Naive thymus-derived CD4-positive, alpha-beta T cell (primary cell): ENCODE data around the gene UPK3A. TPM values are rescaled to one million over a fixed set of nuclear protein-coding genes. Genes with fewer than 3 reads are reported as not detected.
A peak's percentile ranks its signal among the peaks of the same experiment; 100 is the strongest.

Experiments used
- ATAC-seq: fragments of 150-1000 bp; cut with Tn5 transposase; 2 replicates; pipeline ENCODE4 v1.10.0; 2021; ENCODE audit warnings: mild to moderate bottlenecking, moderate library complexity
- CTCF ChIA-PET: fragments of 350-600 bp; sonication (Branson Sonifier 250); formaldehyde crosslinking; loops from one replicate; lab custom pipeline; 2021; ENCODE audit warnings: antibody characterized with exemption; lab: Charles Lee
- POLR2A ChIA-PET: fragments of 350-600 bp; sonication (Branson Sonifier 250); formaldehyde crosslinking; loops from one replicate; lab custom pipeline; 2021; ENCODE audit warnings: antibody characterized with exemption, inconsistent platforms; lab: Charles Lee
- DNase-seq, 9 donors: peaks; one replicate each; pipeline versions ENCODE4 v3.0.0 to v3.0.0-alpha.2; 2020 to 2022; ENCODE audit warnings: mixed read lengths in 1 of 9
- H3K27ac ChIP-seq: one replicate; pipeline ENCODE4 v1.7.0; 2013; ENCODE audit warnings: mild to moderate bottlenecking, low read depth, low read length, moderate library complexity
- H3K27me3 ChIP-seq, 2 donors: one replicate each; pipeline ENCODE4 v1.7.0; 2013; ENCODE audit warnings: low read length in 2 of 2, mild to moderate bottlenecking in 2 of 2, moderate library complexity in 2 of 2; ENCODE audit not compliant: control insufficient read depth in 2 of 2, insufficient read depth in 2 of 2
- H3K36me3 ChIP-seq, 3 experiments: 1 replicate in 2 of 3; 2 replicates in 1 of 3; pipeline ENCODE4 v1.7.0; 2013; ENCODE audit warnings: low read length in 3 of 3, mild to moderate bottlenecking in 3 of 3, moderate library complexity in 1 of 3; ENCODE audit not compliant: insufficient read depth in 3 of 3, control insufficient read depth in 2 of 3
- H3K4me1 ChIP-seq, 2 donors: one replicate each; pipeline ENCODE4 v1.7.0; 2013; ENCODE audit warnings: low read length in 2 of 2, mild to moderate bottlenecking in 2 of 2, moderate library complexity in 1 of 2; ENCODE audit not compliant: control insufficient read depth in 2 of 2, insufficient read depth in 2 of 2
- H3K4me3 ChIP-seq: 2 replicates; pipeline ENCODE4 v1.7.0; 2013; ENCODE audit warnings: mild to moderate bottlenecking, low read length
- H3K9me3 ChIP-seq, 3 experiments: 1 replicate in 2 of 3; 2 replicates in 1 of 3; pipeline ENCODE4 v1.7.0; 2013; ENCODE audit warnings: low read length in 3 of 3; ENCODE audit not compliant: control insufficient read depth in 2 of 3
- H3K27ac Mint-ChIP-seq, 9 donors: one replicate each; pipeline ENCODE4 v1.8.0; 2020 to 2022; ENCODE audit warnings: mixed read lengths in 9 of 9, mild to moderate bottlenecking in 8 of 9, moderate library complexity in 5 of 9, inconsistent platforms in 2 of 9
- H3K27me3 Mint-ChIP-seq, 5 donors: one replicate each; pipeline ENCODE4 v1.8.0; 2021 to 2022; ENCODE audit warnings: mixed read lengths in 5 of 5, mild to moderate bottlenecking in 1 of 5
- H3K36me3 Mint-ChIP-seq, 5 donors: one replicate each; pipeline ENCODE4 v1.8.0; 2020 to 2022; ENCODE audit warnings: mixed read lengths in 5 of 5, mild to moderate bottlenecking in 3 of 5, inconsistent platforms in 1 of 5
- H3K4me1 Mint-ChIP-seq, 7 donors: one replicate each; pipeline ENCODE4 v1.8.0; 2020 to 2022; ENCODE audit warnings: mixed read lengths in 7 of 7, mild to moderate bottlenecking in 3 of 7, inconsistent platforms in 1 of 7
- H3K4me3 Mint-ChIP-seq, 10 donors: one replicate each; pipeline ENCODE4 v1.8.0; 2020 to 2022; ENCODE audit warnings: mild to moderate bottlenecking in 10 of 10, mixed read lengths in 10 of 10, moderate library complexity in 6 of 10, inconsistent platforms in 2 of 10
- H3K9me3 Mint-ChIP-seq, 11 donors: one replicate each; pipeline ENCODE4 v1.8.0; 2020 to 2022; ENCODE audit warnings: mixed read lengths in 11 of 11, mild to moderate bottlenecking in 4 of 11, inconsistent platforms in 1 of 11, moderate library complexity in 1 of 11
- intact Hi-C, 2 donors: fragments of 100-400 bp; cut with micrococcal nuclease; formaldehyde crosslinking; loops; one replicate each; pipeline ENCODE4 v1.15.1; 2023
- polyA plus RNA-seq, 2 donors: library from polyadenylated mRNA; unstranded; fragments of 300-500 nt; fragmentation: Illumina TruSeq; gene quantifications; one replicate each; pipeline ENCODE4 v1.2.3, GENCODE V29; 2021
- total RNA-seq, 6 experiments: library from RNA in 5 of 6; stranded (reverse) in 5 of 6; gene quantifications; 1 replicate in 5 of 6; 2 replicates in 1 of 6; pipeline ENCODE4 v1.2.3 and lab custom pipeline; 2021 to 2026

Gene UPK3A
- total and polyA plus RNA-seq, 7 experiments from 2014 or later: 0.25 to 0.61 TPM; not detected in 5

- Mint-ChIP-seq H3K36me3 (no peaks in the 10 kb centered on the region), H3K27me3 (no peaks in the 10 kb centered on the region), H3K4me1 (peaks cover 12 to 43% (median 25%) of the 10 kb centered on the region in 7 donors), H3K9me3 (no peaks in the 10 kb centered on the region), H3K27ac (peak overlapping the region; percentile 80 to 97 (median 92)), H3K4me3 (peak overlapping the region; percentile 47 to 82 (median 66))
- H3K27me3 ChIP-seq: no peaks in the 10 kb centered on the region
- POLR2A ChIA-PET: interaction anchor here (0.6 to 7.7 kb wide), 7 partner anchors 12 to 124 kb away, joined by 3 to 73 read pairs (median 5); partner anchors contain the start of gene FAM118A
- DNase-seq (peak in 7 of 9 donors; percentile 49 to 77 (median 71)), ATAC-seq (peak; percentile 92)
- H3K36me3 ChIP-seq: no peaks in the 10 kb centered on the region
- peaks cover 9 to 20% of the 10 kb centered on the region in 2 donors for H3K4me1 ChIP-seq
- peak overlapping the region; percentile 3 for H3K4me3 ChIP-seq
- no peaks in the 10 kb centered on the region for H3K9me3 ChIP-seq
- CTCF ChIA-PET: interaction anchor here (0.9 to 1.4 kb wide), 3 partner anchors 12 to 24 kb away, joined by 4 to 5 read pairs (median 5); no protein-coding TSS in a partner anchor
- peak overlapping the region; percentile 72 for H3K27ac ChIP-seq
- intact Hi-C loops: loop anchor here in 1 of 2 donors (1.0 kb wide), 2 partner anchors 13 to 22 kb away; partner anchors contain the start of gene FAM118A
Observed at GRCh38 chr22:45296628-45297297, 12.0 kb downstream of the UPK3A start.

GRCh38 chr22:45298934-45299505 lies 14.3 kb downstream of the UPK3A start:
- no peaks in the 10 kb centered on the region for H3K9me3 Mint-ChIP-seq
- POLR2A ChIA-PET: interaction anchor here (1.5 to 7.7 kb wide), 2 partner anchors 10 to 19 kb away, joined by 6 to 73 read pairs; partner anchors contain the start of gene FAM118A
- ATAC-seq: no peak
- intact Hi-C loops: no loop called here
- H3K27me3 Mint-ChIP-seq: no peaks in the 10 kb centered on the region
- peak overlapping the region in 8 of 9 donors; percentile 19 to 84 (median 77) for H3K27ac Mint-ChIP-seq
- Histone ChIP-seq H3K4me3 (no peak overlapping the region), H3K4me1 (peaks cover 9 to 20% of the 10 kb centered on the region in 2 donors), H3K36me3 (no peaks in the 10 kb centered on the region), H3K9me3 (no peaks in the 10 kb centered on the region), H3K27ac (no peak overlapping the region), H3K27me3 (no peaks in the 10 kb centered on the region)
- H3K36me3 Mint-ChIP-seq: no peaks in the 10 kb centered on the region
- H3K4me1 Mint-ChIP-seq: peaks cover 12 to 43% (median 25%) of the 10 kb centered on the region in 7 donors
- DNase-seq: no peak
- CTCF ChIA-PET: no interaction called here
- H3K4me3 Mint-ChIP-seq: no peak overlapping the region

GRCh38 chr22:45302751-45303150 lies 18.0 kb downstream of the UPK3A start:
- no peaks in the 10 kb centered on the region for H3K27me3 ChIP-seq
- DNase-seq (no peak), ATAC-seq (no peak)
- Mint-ChIP-seq H3K27me3 (no peaks in the 10 kb centered on the region), H3K9me3 (no peaks in the 10 kb centered on the region), H3K4me1 (peaks cover 0 to 16% (median 7%) of the 10 kb centered on the region in 7 donors), H3K36me3 (no peaks in the 10 kb centered on the region), H3K4me3 (no peak overlapping the region), H3K27ac (peak overlapping the region in 1 of 9 donors; percentile 28)
- no peaks in the 10 kb centered on the region for H3K4me1 ChIP-seq
- H3K4me3 ChIP-seq: no peak overlapping the region
- ChIA-PET CTCF (no interaction called here), POLR2A (interaction anchor here (0.5 kb wide), 1 partner anchor 1470 kb away, joined by 3 read pairs; no protein-coding TSS in a partner anchor)
- intact Hi-C loops: no loop called here
- H3K36me3 ChIP-seq: no peaks in the 10 kb centered on the region
- H3K27ac ChIP-seq: no peak overlapping the region
- no peaks in the 10 kb centered on the region for H3K9me3 ChIP-seq

DNA sequence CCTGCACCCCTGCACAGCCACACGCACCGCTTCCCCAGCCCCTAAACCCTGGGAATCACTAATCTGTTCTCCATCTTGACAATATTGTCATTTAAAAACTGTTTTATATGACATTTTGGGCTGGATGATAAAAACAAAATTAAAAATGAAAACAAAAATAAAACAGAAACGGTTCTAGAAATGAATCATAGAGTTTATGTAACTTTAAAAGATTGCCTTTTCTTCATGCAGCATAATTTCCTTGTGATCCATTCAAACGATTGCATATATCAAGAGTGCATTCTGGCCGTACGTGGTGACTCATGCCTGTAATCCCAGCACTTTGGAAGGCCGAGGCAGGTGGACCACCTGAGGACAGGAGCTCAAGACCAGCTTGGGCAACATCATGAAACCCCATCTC lies 18.4 kb downstream of the UPK3A start:
- H3K27me3 Mint-ChIP-seq: no peaks in the 10 kb centered on the region

GRCh38 chr22:45304971-45305370 lies 20.2 kb downstream of the UPK3A start:
- peaks cover 8 to 11% of the 10 kb centered on the region in 2 donors for H3K4me1 ChIP-seq
- H3K4me3 ChIP-seq: no peak overlapping the region
- peaks cover 0 to under 1% (median 0%) of the 10 kb centered on the region in 3 experiments for H3K36me3 ChIP-seq
- intact Hi-C loops: no loop called here
- ATAC-seq (no peak), DNase-seq (no peak)
- H3K9me3 ChIP-seq: no peaks in the 10 kb centered on the region
- no peaks in the 10 kb centered on the region for H3K27me3 Mint-ChIP-seq
- ChIA-PET CTCF (no interaction called here), POLR2A (interaction anchor here (8.9 kb wide), 1 partner anchor 7 kb away, joined by 73 read pairs; no protein-coding TSS in a partner anchor)
- peaks cover 6 to 16% (median 11%) of the 10 kb centered on the region in 7 donors for H3K4me1 Mint-ChIP-seq
- no peaks in the 10 kb centered on the region for H3K27me3 ChIP-seq
- H3K36me3 Mint-ChIP-seq: no peaks in the 10 kb centered on the region
- no peak overlapping the region for H3K27ac Mint-ChIP-seq
- H3K27ac ChIP-seq: no peak overlapping the region
- no peak overlapping the region for H3K4me3 Mint-ChIP-seq
- H3K9me3 Mint-ChIP-seq: no peaks in the 10 kb centered on the region

More for the DNA sequence above, 18.4 kb downstream of the UPK3A start:
- peak overlapping the region in 2 of 9 donors; percentile 28 to 42 for H3K27ac Mint-ChIP-seq
- DNase-seq (no peak), ATAC-seq (no peak)
- no peak overlapping the region for H3K4me3 Mint-ChIP-seq
- ChIA-PET CTCF (no interaction called here), POLR2A (interaction anchor here (0.5 kb wide), 1 partner anchor 1470 kb away, joined by 3 read pairs; no protein-coding TSS in a partner anchor)
- H3K4me1 ChIP-seq: no peaks in the 10 kb centered on the region
- intact Hi-C loops: no loop called here
- H3K9me3 ChIP-seq: no peaks in the 10 kb centered on the region
- no peaks in the 10 kb centered on the region for H3K36me3 ChIP-seq
- H3K9me3 Mint-ChIP-seq: no peaks in the 10 kb centered on the region
- peaks cover 0 to 15% (median 7%) of the 10 kb centered on the region in 7 donors for H3K4me1 Mint-ChIP-seq
- no peak overlapping the region for H3K27ac ChIP-seq
- H3K36me3 Mint-ChIP-seq: no peaks in the 10 kb centered on the region
- H3K4me3 ChIP-seq: no peak overlapping the region
- no peaks in the 10 kb centered on the region for H3K27me3 ChIP-seq

DNA sequence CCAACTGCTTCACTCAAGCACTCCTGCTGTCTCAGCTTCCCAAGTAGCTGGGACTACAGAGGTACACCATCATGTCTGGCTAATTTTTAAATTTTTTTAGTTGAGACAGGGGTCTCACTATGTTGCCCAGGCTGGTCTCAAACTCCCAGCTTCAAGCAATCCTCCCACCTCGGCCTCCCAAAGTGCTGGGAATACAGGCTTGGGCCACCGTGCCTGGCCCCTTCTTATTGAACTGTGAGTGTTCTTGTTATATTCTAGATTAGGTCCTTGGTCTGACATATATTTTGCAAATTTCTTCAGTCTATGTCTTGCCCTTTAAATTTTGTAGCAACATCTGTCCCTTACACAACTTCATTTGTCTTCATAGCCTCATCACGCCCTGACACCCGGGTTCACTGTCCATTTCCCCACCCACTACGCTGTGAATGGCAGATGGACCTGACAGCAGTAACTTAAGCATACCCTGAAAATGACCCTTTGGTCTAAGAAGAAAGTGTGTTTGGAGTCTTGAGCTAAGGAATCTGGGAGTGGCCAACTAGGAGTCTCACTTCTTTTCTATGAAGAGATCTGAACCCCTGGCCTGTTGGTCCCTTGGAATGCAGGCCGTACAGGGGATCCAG lies 20.8 kb downstream of the UPK3A start:
- Mint-ChIP-seq H3K27ac (peak overlapping the region in 1 of 9 donors; percentile 4), H3K36me3 (no peaks in the 10 kb centered on the region), H3K4me3 (no peak overlapping the region), H3K9me3 (no peaks in the 10 kb centered on the region), H3K4me1 (peaks cover 7 to 17% (median 13%) of the 10 kb centered on the region in 7 donors), H3K27me3 (no peaks in the 10 kb centered on the region)
- DNase-seq (no peak), ATAC-seq (no peak)
- intact Hi-C loops: no loop called here
- no peaks in the 10 kb centered on the region for H3K9me3 ChIP-seq
- H3K36me3 ChIP-seq: peaks cover 0 to 6% (median 0%) of the 10 kb centered on the region in 3 experiments
- no peaks in the 10 kb centered on the region for H3K27me3 ChIP-seq
- H3K4me3 ChIP-seq: no peak overlapping the region
- H3K4me1 ChIP-seq: peaks cover 8 to 11% of the 10 kb centered on the region in 2 donors
- ChIA-PET CTCF (no interaction called here), POLR2A (interaction anchor here (8.9 kb wide), 1 partner anchor 7 kb away, joined by 73 read pairs; no protein-coding TSS in a partner anchor)
- H3K27ac ChIP-seq: no peak overlapping the region
